B cell (primary cell): ENCODE results near the gene HOMER3. TPM values are rescaled to one million over a fixed set of nuclear protein-coding genes. Genes with fewer than 3 reads are reported as not detected.

Experiments
- ATAC-seq: fragments of 200-7000 bp; cut with Tn5 transposase; one replicate; pipeline ENCODE4 v1.10.0; 2021; ENCODE audit warnings: low read depth, mild to moderate bottlenecking, moderate number of reproducible peaks, moderate library complexity
- CTCF ChIA-PET: fragments of 350-600 bp; sonication (Branson Sonifier 250); formaldehyde crosslinking; loops from one replicate; lab custom pipeline; 2021; ENCODE audit warnings: antibody characterized with exemption, inconsistent platforms; lab: Charles Lee
- POLR2A ChIA-PET: fragments of 350-600 bp; sonication (Branson Sonifier 250); formaldehyde crosslinking; loops from one replicate; lab custom pipeline; 2021; ENCODE audit warnings: antibody characterized with exemption; lab: Charles Lee
- DNase-seq: peaks from one replicate; pipeline ENCODE4 v3.0.0; 2013
- H2AFZ ChIP-seq: 2 replicates; pipeline ENCODE4 v1.6.1; 2012; ENCODE audit warnings: mild to moderate bottlenecking, low read depth, low read length; ENCODE audit not compliant: insufficient read depth, poor library complexity, severe bottlenecking
- H3K27ac ChIP-seq, 2 donors: 1 replicate in 1 of 2; 2 replicates in 1 of 2; pipeline ENCODE4 v1.5.1; 2012 to 2013; ENCODE audit warnings: low read length in 2 of 2, mild to moderate bottlenecking in 2 of 2, moderate library complexity in 1 of 2
- H3K27me3 ChIP-seq, 4 experiments: fragments of 200-600 bp in 1 of 4; sonication (generic) in 1 of 4; replicated peaks in 1 of 4; 1 replicate in 2 of 4; 2 replicates in 2 of 4; pipeline versions ENCODE4 v1.6.1 to v1.7.0; 2013 to 2016; ENCODE audit warnings: low read length in 3 of 4, mild to moderate bottlenecking in 2 of 4, mixed read lengths in 1 of 4, moderate library complexity in 1 of 4; ENCODE audit not compliant: insufficient read depth in 4 of 4, control insufficient read depth in 3 of 4; ENCODE audit errors: control extremely low read depth in 1 of 4
- H3K36me3 ChIP-seq, 2 experiments: replicated peaks in 1 of 2; 1 replicate in 1 of 2; 2 replicates in 1 of 2; pipeline versions ENCODE4 v1.6.1 to v1.7.1; 2013; ENCODE audit warnings: low read length in 1 of 2; ENCODE audit not compliant: insufficient read depth in 2 of 2, control insufficient read depth in 1 of 2; ENCODE audit errors: control extremely low read depth in 1 of 2, extremely low read depth in 1 of 2
- H3K4me1 ChIP-seq, 2 donors: fragments of 200-600 bp in 1 of 2; sonication (generic) in 1 of 2; 1 replicate in 1 of 2; 2 replicates in 1 of 2; pipeline versions ENCODE4 v1.5.1 to v1.6.1; 2013 to 2017; ENCODE audit warnings: low read length in 2 of 2; ENCODE audit not compliant: control insufficient read depth in 2 of 2, insufficient read depth in 2 of 2
- H3K4me2 ChIP-seq: replicated peaks from 2 replicates; pipeline ENCODE3; 2012; ENCODE audit warnings: mild to moderate bottlenecking, low read depth, low read length; ENCODE audit not compliant: poor library complexity, severe bottlenecking
- H3K4me3 ChIP-seq, 5 experiments: fragments of 200-600 bp in 1 of 5; sonication (generic) in 1 of 5; 1 replicate in 3 of 5; 2 replicates in 2 of 5; pipeline versions ENCODE4 v1.5.1 to v1.7.0; 2011 to 2016; ENCODE audit warnings: low read length in 4 of 5, mild to moderate bottlenecking in 4 of 5, low read depth in 2 of 5, control low read depth in 1 of 5, moderate library complexity in 1 of 5; ENCODE audit not compliant: insufficient read depth in 1 of 5; ENCODE audit errors: control extremely low read depth in 1 of 5, extremely low read depth in 1 of 5
- H3K79me2 ChIP-seq: fragments of 200-600 bp; sonication (generic); one replicate; pipeline ENCODE4 v1.6.0; 2016; ENCODE audit warnings: low read length; ENCODE audit not compliant: control insufficient read depth, insufficient read depth
- H3K9ac ChIP-seq: fragments of 200-600 bp; sonication (generic); 2 replicates; pipeline ENCODE4 v1.6.1; 2017; ENCODE audit warnings: mild to moderate bottlenecking, low read length, moderate library complexity
- H3K9me3 ChIP-seq, 3 donors: one replicate each; pipeline versions ENCODE4 v1.6.1 to v1.7.1; 2013; ENCODE audit warnings: low read length in 2 of 3; ENCODE audit not compliant: control insufficient read depth in 2 of 3, insufficient read depth in 1 of 3; ENCODE audit errors: control extremely low read depth in 1 of 3
- H4K20me1 ChIP-seq: 2 replicates; pipeline ENCODE4 v1.6.0; 2012; ENCODE audit warnings: mild to moderate bottlenecking, low read length; ENCODE audit not compliant: insufficient read depth, control insufficient read depth, poor library complexity, severe bottlenecking
- H3K27ac Mint-ChIP-seq: one replicate; pipeline ENCODE4 v1.8.0; 2021; ENCODE audit warnings: mixed read lengths
- H3K27me3 Mint-ChIP-seq: one replicate; pipeline ENCODE4 v1.8.0; 2021; ENCODE audit warnings: mixed read lengths
- H3K4me1 Mint-ChIP-seq: one replicate; pipeline ENCODE4 v1.8.0; 2021; ENCODE audit warnings: mixed read lengths
- H3K4me3 Mint-ChIP-seq: one replicate; pipeline ENCODE4 v1.8.0; 2021; ENCODE audit warnings: mixed read lengths
- H3K9me3 Mint-ChIP-seq: one replicate; pipeline ENCODE4 v1.8.0; 2022; ENCODE audit warnings: mixed read lengths; ENCODE audit not compliant: insufficient read depth
- CTCF ChIP-seq: fragments of 200-600 bp; IDR thresholded peaks from one replicate; pipeline ENCODE4 v1.8.0; 2022; ENCODE audit warnings: antibody characterized with exemption, mild to moderate bottlenecking
- EZH2 ChIP-seq: IDR thresholded peaks from 2 replicates; pipeline ENCODE4 v1.6.1; 2012; ENCODE audit warnings: borderline replicate concordance, low read depth, mild to moderate bottlenecking, moderate library complexity, low read length; ENCODE audit not compliant: insufficient read depth, poor library complexity, severe bottlenecking
- WGBS: methylation state at CpG from one replicate; pipeline ENCODE4 v1.1.5; 2013; ENCODE audit warnings: missing lambda C conversion rate; ENCODE audit not compliant: insufficient coverage; 5-methylcytosine and 5-hydroxymethylcytosine counted together
- intact Hi-C: fragments of 100-400 bp; cut with micrococcal nuclease; formaldehyde crosslinking; loops from one replicate; pipeline ENCODE4 v1.10.0; 2022
- polyA plus RNA-seq: library from polyadenylated mRNA; depleted of rRNA; stranded (reverse); fragments of >200 nt; gene quantifications from 2 replicates; pipeline ENCODE4 v1.2.3, GENCODE V29; 2012
- total RNA-seq, 2 donors: library from RNA; stranded (reverse); fragments of 120-200 nt in 1 of 2; gene quantifications; 1 replicate in 1 of 2; 2 replicates in 1 of 2; pipeline versions ENCODE4 v1.2.3 to v1.2.4, GENCODE V29; 2013 to 2022

HOMER3 gene
- total and polyA plus RNA-seq, 2 donors (not counting 1 experiment from before 2014, with no cell fraction given) = 5.9 to 26.4 TPM

- Mint-ChIP-seq H3K27ac (no peak overlapping the region), H3K4me1 (no peaks in the 10 kb centered on the region), H3K9me3 (no peaks in the 10 kb centered on the region), H3K4me3 (no peak overlapping the region), H3K27me3 (peaks cover 22% of the 10 kb centered on the region)
- H3K4me1 ChIP-seq = no peaks in the 10 kb centered on the region
- no peak overlapping the region for H3K4me2 ChIP-seq
- no peaks in the 10 kb centered on the region for H3K27me3 ChIP-seq
- H3K79me2 ChIP-seq = no peaks in the 10 kb centered on the region
- no peak for DNase-seq
- WGBS = 89% methylated on average over 5 of the region's 10 CpGs
- no peak overlapping the region for H2AFZ ChIP-seq
- no peaks in the 10 kb centered on the region for H3K36me3 ChIP-seq
- TF ChIP-seq CTCF (no peak), EZH2 (no peak)
- H4K20me1 ChIP-seq = no peaks in the 10 kb centered on the region
- ChIA-PET POLR2A (no interaction called here), CTCF (no interaction called here)
- intact Hi-C loops = no loop called here
- no peak overlapping the region for H3K9ac ChIP-seq
- no peak for ATAC-seq
- no peak overlapping the region for H3K27ac ChIP-seq
- H3K4me3 ChIP-seq = no peak overlapping the region
- no peaks in the 10 kb centered on the region for H3K9me3 ChIP-seq
These were observed 34.9 kb upstream of the HOMER3 start for GRCh38 chr19:18975869-18976268.

GRCh38 chr19:18975011-18975410 lies 34.0 kb upstream of the HOMER3 start:
- Histone ChIP-seq H3K9ac (no peak overlapping the region), H3K27ac (no peak overlapping the region), H3K4me1 (no peaks in the 10 kb centered on the region), H3K4me3 (no peak overlapping the region), H3K4me2 (no peak overlapping the region), H4K20me1 (no peaks in the 10 kb centered on the region), H3K9me3 (no peaks in the 10 kb centered on the region), H3K79me2 (no peaks in the 10 kb centered on the region), H2AFZ (no peak overlapping the region), H3K27me3 (no peaks in the 10 kb centered on the region), H3K36me3 (no peaks in the 10 kb centered on the region)
- no peak overlapping the region for H3K27ac Mint-ChIP-seq
- no peaks in the 10 kb centered on the region for H3K4me1 Mint-ChIP-seq
- H3K9me3 Mint-ChIP-seq = no peaks in the 10 kb centered on the region
- no peak for TF ChIP-seq CTCF
- no peak for TF ChIP-seq EZH2
- WGBS = 100% methylated on average over 1 of the region's 3 CpGs
- ChIA-PET CTCF (no interaction called here), POLR2A (no interaction called here)
- intact Hi-C loops = no loop called here
- DNase-seq (no peak), ATAC-seq (no peak)
- H3K27me3 Mint-ChIP-seq = peaks cover 20% of the 10 kb centered on the region
- no peak overlapping the region for H3K4me3 Mint-ChIP-seq
